OCI-LY7 (cell line): ENCODE measurements around the gene ACSL3. TPM values are rescaled to one million over a fixed set of nuclear protein-coding genes. Genes with fewer than 3 reads are reported as not detected.

Experiments used
- BruUV-seq: library from RNA; stranded (reverse); fragments of 400-500 nt; replicated peaks from 2 replicates; lab custom pipeline; 2021; lab: Mats Ljungman, UMichigan
- CTCF ChIA-PET: fragments of 300-600 bp; sonication (Branson Sonifier 250); formaldehyde crosslinking; loops from one replicate; lab custom pipeline; 2022; ENCODE audit warnings: antibody characterized with exemption; ENCODE audit not compliant: unreplicated experiment; lab: Charles Lee
- POLR2A ChIA-PET: fragments of 300-600 bp; sonication (Branson Sonifier 250); formaldehyde crosslinking; loops from one replicate; lab custom pipeline; 2022; ENCODE audit warnings: antibody characterized with exemption; lab: Charles Lee
- DNase-seq: peaks from one replicate; pipeline ENCODE4 v3.0.0-alpha.2; 2015; ENCODE audit warnings: low spot score
- H2AFZ ChIP-seq: fragments of 200-600 bp; sonication (generic), shearing (Covaris generic); 2 replicates; pipeline ENCODE4 v1.6.1; 2014; ENCODE audit warnings: mild to moderate bottlenecking, antibody characterized with exemption, low read length, moderate library complexity
- H3K27ac ChIP-seq: fragments of 200-600 bp; sonication (generic); 2 replicates; pipeline ENCODE4 v1.5.1; 2014; ENCODE audit warnings: mixed run types, low read depth, mild to moderate bottlenecking, moderate library complexity, low read length, inconsistent platforms; ENCODE audit not compliant: poor library complexity, severe bottlenecking
- H3K36me3 ChIP-seq: fragments of 200-600 bp; sonication (generic); 2 replicates; pipeline ENCODE4 v1.6.1; 2014; ENCODE audit warnings: mild to moderate bottlenecking, antibody characterized with exemption, low read length, moderate library complexity, mixed read lengths; ENCODE audit not compliant: insufficient read depth
- H3K4me1 ChIP-seq: fragments of 200-600 bp; sonication (generic); 2 replicates; pipeline ENCODE4 v1.5.1; 2014; ENCODE audit warnings: mild to moderate bottlenecking, low read length; ENCODE audit not compliant: insufficient read depth, poor library complexity, severe bottlenecking
- H3K4me2 ChIP-seq: fragments of 200-600 bp; sonication (generic); 2 replicates; pipeline ENCODE4 v1.6.1; 2014; ENCODE audit warnings: mild to moderate bottlenecking, low read length
- H3K4me3 ChIP-seq: fragments of 200-600 bp; sonication (generic); 2 replicates; pipeline ENCODE4 v1.5.1; 2014; ENCODE audit warnings: mild to moderate bottlenecking, low read depth, low read length; ENCODE audit not compliant: poor library complexity, severe bottlenecking
- H3K79me2 ChIP-seq: fragments of 200-600 bp; sonication (generic); 2 replicates; pipeline ENCODE4 v1.6.1; 2016; ENCODE audit warnings: low read depth, mild to moderate bottlenecking, low read length, moderate library complexity, mixed read lengths; ENCODE audit not compliant: insufficient read depth
- H3K9me2 ChIP-seq: fragments of 200-600 bp; sonication (generic); 2 replicates; pipeline ENCODE4 v1.6.1; 2016; ENCODE audit warnings: mild to moderate bottlenecking, low read length, mixed read lengths; ENCODE audit not compliant: insufficient read depth
- H3K9me3 ChIP-seq: fragments of 200-600 bp; sonication (generic); 2 replicates; pipeline ENCODE4 v1.6.1; 2014; ENCODE audit warnings: mild to moderate bottlenecking, mixed run types, low read length, mixed read lengths
- H4K20me1 ChIP-seq: fragments of 200-600 bp; sonication (generic); 2 replicates; pipeline ENCODE4 v1.6.1; 2014; ENCODE audit warnings: mild to moderate bottlenecking, antibody characterized with exemption, low read length, moderate library complexity, mixed read lengths; ENCODE audit not compliant: insufficient read depth
- EZH2phosphoT487 ChIP-seq: fragments of 200-600 bp; sonication (generic); IDR thresholded peaks from 2 replicates; pipeline ENCODE4 v1.6.1; 2018; ENCODE audit warnings: low read depth, borderline replicate concordance, mild to moderate bottlenecking, mixed run types, antibody characterized with exemption, low read length, moderate library complexity, mixed read lengths
- intact Hi-C: fragments of 100-400 bp; cut with micrococcal nuclease; formaldehyde crosslinking; loops from one replicate; pipeline ENCODE4 v1.10.0; 2022; ENCODE audit not compliant: unreplicated experiment
- total RNA-seq, 2 experiments: library from RNA; depleted of rRNA in 1 of 2; stranded (reverse); fragments of >200 nt in 1 of 2; shearing (Covaris generic) in 1 of 2; gene quantifications; 2 replicates each; pipeline ENCODE4 v1.2.3, GENCODE V29; 2014 to 2022
- TF ChIP-seq, protein P1 (sequence below): fragments of 200-600 bp; sonication (generic); conservative IDR thresholded peaks from 2 replicates; pipeline ENCODE4 v1.5.1; 2014; ENCODE audit warnings: mild to moderate bottlenecking, antibody characterized with exemption, low read length, moderate library complexity, mixed read lengths

Gene ACSL3
- total RNA-seq, 2 experiments from 2014 or later: 62.6 to 83.2 TPM

DNA sequence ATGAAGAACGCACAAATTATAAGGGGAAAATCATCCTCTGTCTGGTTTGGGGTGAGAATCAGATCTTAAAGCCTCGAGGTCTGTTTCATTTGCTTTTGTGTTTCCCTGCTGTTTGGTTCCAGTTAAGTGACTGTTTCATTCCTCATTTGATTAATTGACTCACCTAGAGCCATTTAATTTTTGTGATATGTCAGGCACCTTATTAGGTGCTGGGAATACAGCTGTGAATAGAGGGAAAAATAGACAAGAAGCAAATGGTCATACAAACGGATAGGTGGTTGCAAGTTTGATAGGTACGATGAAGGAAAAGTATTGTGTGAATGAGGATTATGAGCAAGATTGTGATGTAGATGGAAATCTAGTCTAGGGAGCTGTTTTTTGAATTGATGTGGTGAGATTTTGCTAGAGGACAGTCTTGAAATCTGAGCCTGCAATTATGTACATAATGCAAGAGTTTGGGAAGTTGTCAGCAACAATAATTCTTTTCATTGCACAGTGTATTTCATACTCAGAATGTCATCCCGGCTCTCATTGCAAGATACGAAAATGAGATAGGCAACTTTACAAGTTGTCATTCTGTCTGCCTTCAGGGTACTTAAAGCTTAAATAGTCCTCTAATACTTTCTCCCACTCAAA is 2.2 kb downstream of the ACSL3 start:
- no peak for TF ChIP-seq EZH2phosphoT487
- TF ChIP-seq, protein P1, sequence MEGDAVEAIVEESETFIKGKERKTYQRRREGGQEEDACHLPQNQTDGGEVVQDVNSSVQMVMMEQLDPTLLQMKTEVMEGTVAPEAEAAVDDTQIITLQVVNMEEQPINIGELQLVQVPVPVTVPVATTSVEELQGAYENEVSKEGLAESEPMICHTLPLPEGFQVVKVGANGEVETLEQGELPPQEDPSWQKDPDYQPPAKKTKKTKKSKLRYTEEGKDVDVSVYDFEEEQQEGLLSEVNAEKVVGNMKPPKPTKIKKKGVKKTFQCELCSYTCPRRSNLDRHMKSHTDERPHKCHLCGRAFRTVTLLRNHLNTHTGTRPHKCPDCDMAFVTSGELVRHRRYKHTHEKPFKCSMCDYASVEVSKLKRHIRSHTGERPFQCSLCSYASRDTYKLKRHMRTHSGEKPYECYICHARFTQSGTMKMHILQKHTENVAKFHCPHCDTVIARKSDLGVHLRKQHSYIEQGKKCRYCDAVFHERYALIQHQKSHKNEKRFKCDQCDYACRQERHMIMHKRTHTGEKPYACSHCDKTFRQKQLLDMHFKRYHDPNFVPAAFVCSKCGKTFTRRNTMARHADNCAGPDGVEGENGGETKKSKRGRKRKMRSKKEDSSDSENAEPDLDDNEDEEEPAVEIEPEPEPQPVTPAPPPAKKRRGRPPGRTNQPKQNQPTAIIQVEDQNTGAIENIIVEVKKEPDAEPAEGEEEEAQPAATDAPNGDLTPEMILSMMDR: no peak
- H2AFZ ChIP-seq: no peak overlapping the region
- DNase-seq: no peak
- H3K36me3 ChIP-seq: no peaks in the 10 kb centered on the region
- POLR2A ChIA-PET: interaction anchor here (0.6 to 2.2 kb wide), 8 partner anchors 20 to 175 kb away, joined by 3 to 10 read pairs (median 4); no protein-coding TSS in a partner anchor
- CTCF ChIA-PET: interaction anchor here (0.8 to 1.6 kb wide), 3 partner anchors 14 to 154 kb away, joined by 3 to 4 read pairs (median 3); no protein-coding TSS in a partner anchor
- peaks cover 56% of the 10 kb centered on the region for H4K20me1 ChIP-seq
- H3K9me2 ChIP-seq: no peaks in the 10 kb centered on the region
- H3K9me3 ChIP-seq: no peaks in the 10 kb centered on the region
- H3K79me2 ChIP-seq: peaks cover 65% of the 10 kb centered on the region
- no peak overlapping the region for H3K27ac ChIP-seq
- intact Hi-C loops: no loop called here
- peaks cover 34% of the 10 kb centered on the region for H3K4me1 ChIP-seq
- H3K4me2 ChIP-seq: peak overlapping the region; percentile 95
- BruUV-seq: no TSS peak
- peak overlapping the region; percentile 92 for H3K4me3 ChIP-seq

DNA sequence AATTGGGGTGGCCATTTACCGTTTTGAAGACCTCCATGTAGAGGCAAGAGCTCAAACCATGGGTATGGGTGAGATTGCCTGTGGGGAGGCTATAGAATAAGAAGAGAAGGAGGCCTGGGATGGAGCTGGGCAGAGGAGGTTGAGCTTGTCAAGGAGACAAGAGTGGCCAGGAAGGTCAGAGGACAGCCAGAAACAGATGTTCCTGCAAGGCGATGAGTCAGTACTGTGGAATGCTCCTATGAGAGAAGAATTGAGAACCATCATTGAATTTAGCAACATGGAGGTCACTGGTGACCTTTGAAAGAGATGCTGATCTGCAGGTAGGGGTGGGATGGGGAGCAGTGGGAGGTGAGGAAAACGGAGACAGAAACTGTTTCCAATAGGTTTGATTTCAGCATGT is 3.5 kb downstream of the ACSL3 start:
- intact Hi-C loops: no loop called here
- 0 out of 2 replicates have a peak overlapping the region, but pooled peaks have one; percentile 95 for H3K4me2 ChIP-seq
- no peaks in the 10 kb centered on the region for H3K9me3 ChIP-seq
- TF ChIP-seq, protein P1: no peak
- TF ChIP-seq EZH2phosphoT487: no peak
- H3K4me3 ChIP-seq: no peak overlapping the region
- ChIA-PET POLR2A (interaction anchor here (0.6 to 1.2 kb wide), 3 partner anchors 115 to 165 kb away, joined by 3 to 4 read pairs (median 3); no protein-coding TSS in a partner anchor), CTCF (interaction anchor here (0.6 kb wide), 1 partner anchor 155 kb away, joined by 3 read pairs; no protein-coding TSS in a partner anchor)
- no TSS peak for BruUV-seq
- peaks cover 78% of the 10 kb centered on the region for H3K79me2 ChIP-seq
- H4K20me1 ChIP-seq: peaks cover 67% of the 10 kb centered on the region
- H3K9me2 ChIP-seq: no peaks in the 10 kb centered on the region
- H3K4me1 ChIP-seq: peaks cover 44% of the 10 kb centered on the region
- no peaks in the 10 kb centered on the region for H3K36me3 ChIP-seq
- H3K27ac ChIP-seq: no peak overlapping the region
- H2AFZ ChIP-seq: no peak overlapping the region
- no peak for DNase-seq

DNA sequence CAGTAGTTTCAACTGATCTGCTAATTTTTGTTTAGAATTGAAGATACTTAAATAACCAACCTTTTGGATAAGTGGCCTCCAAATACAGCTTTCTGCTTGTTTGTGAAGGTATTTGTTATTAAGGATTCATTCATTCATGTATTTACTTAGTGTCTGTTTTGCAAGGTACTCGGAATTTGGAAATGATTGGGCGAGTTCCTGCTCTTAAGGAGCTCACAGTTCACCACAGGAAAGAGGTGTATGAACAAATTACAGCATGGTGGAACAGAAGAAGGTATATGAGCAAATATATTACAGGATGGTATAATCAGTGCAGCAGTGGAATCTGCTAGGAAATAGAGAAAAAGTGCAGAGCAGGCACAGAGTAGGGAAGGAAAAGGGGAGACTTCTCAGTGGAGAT is 4.5 kb downstream of the ACSL3 start:
- H4K20me1 ChIP-seq: peaks cover 77% of the 10 kb centered on the region
- no peak for TF ChIP-seq EZH2phosphoT487
- TF ChIP-seq, protein P1: no peak
- H3K4me3 ChIP-seq: no peak overlapping the region
- no peak overlapping the region for H3K4me2 ChIP-seq
- ChIA-PET CTCF (no interaction called here), POLR2A (interaction anchor here (0.6 to 1.3 kb wide), 8 partner anchors 12 to 964 kb away, joined by 3 to 7 read pairs (median 4); no protein-coding TSS in a partner anchor)
- H3K9me3 ChIP-seq: no peaks in the 10 kb centered on the region
- H3K9me2 ChIP-seq: no peaks in the 10 kb centered on the region
- H3K36me3 ChIP-seq: no peaks in the 10 kb centered on the region
- no peak overlapping the region for H3K27ac ChIP-seq
- no peak overlapping the region for H2AFZ ChIP-seq
- H3K79me2 ChIP-seq: peaks cover 88% of the 10 kb centered on the region
- DNase-seq: no peak
- intact Hi-C loops: no loop called here
- BruUV-seq: no TSS peak
- H3K4me1 ChIP-seq: peaks cover 35% of the 10 kb centered on the region
